Endodermal cell (in vitro differentiated cells): ENCODE measurements around the gene HECTD2. TPM values are rescaled to one million over a fixed set of nuclear protein-coding genes. Genes with fewer than 3 reads are reported as not detected.

Experiments used
- DNase-seq: peaks from one replicate; pipeline ENCODE4 v3.0.0-alpha.2; 2017
- H3K27ac ChIP-seq: 2 replicates; pipeline ENCODE4 v1.5.1; 2013; ENCODE audit warnings: mild to moderate bottlenecking, low read depth, low read length, moderate library complexity
- H3K27me3 ChIP-seq: 2 replicates; pipeline ENCODE4 v1.6.1; 2013; ENCODE audit warnings: mild to moderate bottlenecking, low read length, moderate library complexity; ENCODE audit not compliant: insufficient read depth, control insufficient read depth, poor library complexity, severe bottlenecking
- H3K36me3 ChIP-seq: 2 replicates; pipeline ENCODE4 v1.7.0; 2013; ENCODE audit warnings: mild to moderate bottlenecking, low read length, moderate library complexity; ENCODE audit not compliant: control insufficient read depth, insufficient read depth
- H3K4me1 ChIP-seq: one replicate; pipeline ENCODE4 v1.7.0; 2013; ENCODE audit warnings: low read length; ENCODE audit not compliant: control insufficient read depth, insufficient read depth
- H3K4me3 ChIP-seq: 2 replicates; pipeline ENCODE4 v1.5.1; 2013; ENCODE audit warnings: mild to moderate bottlenecking, low read length, moderate library complexity
- H3K9ac ChIP-seq: 2 replicates; pipeline ENCODE4 v1.6.1; 2013; ENCODE audit warnings: mild to moderate bottlenecking, low read length, moderate library complexity; ENCODE audit not compliant: poor library complexity, severe bottlenecking; ENCODE audit errors: extremely low read depth
- H3K9me3 ChIP-seq: 2 replicates; pipeline ENCODE4 v1.6.1; 2013; ENCODE audit warnings: mild to moderate bottlenecking, low read length, moderate library complexity; ENCODE audit not compliant: control insufficient read depth
- H3K27ac Mint-ChIP-seq: 2 replicates; pipeline ENCODE4 v1.8.0; 2020; ENCODE audit warnings: mixed read lengths
- H3K27me3 Mint-ChIP-seq: 2 replicates; pipeline ENCODE4 v1.8.0; 2021; ENCODE audit warnings: mild to moderate bottlenecking, mixed read lengths; ENCODE audit not compliant: insufficient read depth
- H3K36me3 Mint-ChIP-seq: 2 replicates; pipeline ENCODE4 v1.8.0; 2020; ENCODE audit warnings: low read depth, mixed read lengths
- H3K4me1 Mint-ChIP-seq: 2 replicates; pipeline ENCODE4 v1.8.0; 2020; ENCODE audit warnings: mixed read lengths
- H3K4me3 Mint-ChIP-seq: 2 replicates; pipeline ENCODE4 v1.8.0; 2020; ENCODE audit warnings: mild to moderate bottlenecking, moderate library complexity, mixed read lengths
- H3K9me3 Mint-ChIP-seq: 2 replicates; pipeline ENCODE4 v1.8.0; 2020; ENCODE audit warnings: mild to moderate bottlenecking, mixed read lengths
- WGBS, 2 experiments: methylation state at CpG; one replicate each; pipeline versions ENCODE4 v1.1.5 to v1.1.7; 2013; ENCODE audit warnings: missing lambda C conversion rate in 2 of 2, mixed read lengths in 1 of 2; ENCODE audit not compliant: insufficient coverage in 1 of 2, insufficient read length in 1 of 2; 5-methylcytosine and 5-hydroxymethylcytosine counted together
- total RNA-seq, 2 donors: library from RNA; stranded (reverse); fragmentation: NEBNext Ultra II Directional in 1 of 2; extraction: Animal tissue kit (Norgen Biotek cat#: 25700) in 1 of 2; gene quantifications; 2 replicates in 1 of 2; 3 replicates in 1 of 2; pipeline ENCODE4 v1.2.1, GENCODE V29; 2021
- TF ChIP-seq, protein P1 (sequence below): fragments of 200-600 bp; sonication (generic); conservative IDR thresholded peaks from 2 replicates; pipeline ENCODE4 v1.5.0; 2021; ENCODE audit warnings: antibody characterized with exemption, mild to moderate bottlenecking

Gene HECTD2
- total RNA-seq, 2 donors from 2014 or later: 8.8 to 13.4 TPM

DNA sequence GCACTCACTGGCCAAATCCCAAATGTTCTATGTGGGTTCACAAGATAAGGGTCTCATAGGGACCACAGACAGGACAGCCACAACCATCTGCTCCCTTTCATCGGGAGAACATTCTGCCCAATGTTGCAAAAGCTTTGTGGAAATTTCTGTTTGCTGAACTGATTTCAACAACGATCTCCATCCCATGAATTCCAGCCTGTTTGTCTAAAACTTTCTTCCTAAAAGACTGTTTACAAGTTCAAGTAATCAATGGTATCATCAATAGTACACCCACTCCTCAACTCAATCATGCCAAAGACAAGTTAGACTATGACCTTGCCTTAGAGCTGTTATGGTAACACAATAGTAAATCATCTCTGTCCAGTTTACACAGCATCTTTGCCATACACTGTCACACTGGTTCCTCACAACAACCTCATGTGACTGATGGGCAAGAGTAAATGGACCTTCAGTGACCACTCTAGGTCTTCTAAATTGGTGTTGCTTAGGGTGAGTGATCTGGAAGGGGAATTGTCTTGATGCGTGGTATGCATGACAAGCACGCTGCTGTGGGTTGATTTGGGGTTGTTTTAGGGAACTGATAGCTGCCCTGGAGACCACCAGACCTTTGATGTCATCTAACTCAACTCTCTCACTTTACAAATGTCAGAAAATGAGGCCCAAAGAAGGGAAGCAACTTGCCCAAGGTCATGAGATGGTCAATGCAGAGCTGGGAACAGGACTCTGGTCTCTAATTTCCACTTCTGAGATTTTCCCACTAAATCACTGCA, 127.7 kb downstream of the HECTD2 start:
- no peak overlapping the region for H3K27ac Mint-ChIP-seq
- no peak overlapping the region for H3K4me3 Mint-ChIP-seq
- H3K9ac ChIP-seq: no peak overlapping the region
- no peak overlapping the region for H3K4me3 ChIP-seq
- no peaks in the 10 kb centered on the region for H3K4me1 ChIP-seq
- H3K4me1 Mint-ChIP-seq: no peaks in the 10 kb centered on the region
- H3K9me3 ChIP-seq: no peaks in the 10 kb centered on the region
- no peaks in the 10 kb centered on the region for H3K27me3 Mint-ChIP-seq
- H3K36me3 ChIP-seq: no peaks in the 10 kb centered on the region
- TF ChIP-seq, protein P1, sequence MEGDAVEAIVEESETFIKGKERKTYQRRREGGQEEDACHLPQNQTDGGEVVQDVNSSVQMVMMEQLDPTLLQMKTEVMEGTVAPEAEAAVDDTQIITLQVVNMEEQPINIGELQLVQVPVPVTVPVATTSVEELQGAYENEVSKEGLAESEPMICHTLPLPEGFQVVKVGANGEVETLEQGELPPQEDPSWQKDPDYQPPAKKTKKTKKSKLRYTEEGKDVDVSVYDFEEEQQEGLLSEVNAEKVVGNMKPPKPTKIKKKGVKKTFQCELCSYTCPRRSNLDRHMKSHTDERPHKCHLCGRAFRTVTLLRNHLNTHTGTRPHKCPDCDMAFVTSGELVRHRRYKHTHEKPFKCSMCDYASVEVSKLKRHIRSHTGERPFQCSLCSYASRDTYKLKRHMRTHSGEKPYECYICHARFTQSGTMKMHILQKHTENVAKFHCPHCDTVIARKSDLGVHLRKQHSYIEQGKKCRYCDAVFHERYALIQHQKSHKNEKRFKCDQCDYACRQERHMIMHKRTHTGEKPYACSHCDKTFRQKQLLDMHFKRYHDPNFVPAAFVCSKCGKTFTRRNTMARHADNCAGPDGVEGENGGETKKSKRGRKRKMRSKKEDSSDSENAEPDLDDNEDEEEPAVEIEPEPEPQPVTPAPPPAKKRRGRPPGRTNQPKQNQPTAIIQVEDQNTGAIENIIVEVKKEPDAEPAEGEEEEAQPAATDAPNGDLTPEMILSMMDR: no peak
- peaks cover 11% of the 10 kb centered on the region for H3K9me3 Mint-ChIP-seq
- no peaks in the 10 kb centered on the region for H3K36me3 Mint-ChIP-seq
- no peak for DNase-seq
- H3K27me3 ChIP-seq: no peaks in the 10 kb centered on the region
- 94% methylated on average over 2 to 3 of the region's 4 CpGs for WGBS, 2 experiments
- no peak overlapping the region for H3K27ac ChIP-seq

DNA sequence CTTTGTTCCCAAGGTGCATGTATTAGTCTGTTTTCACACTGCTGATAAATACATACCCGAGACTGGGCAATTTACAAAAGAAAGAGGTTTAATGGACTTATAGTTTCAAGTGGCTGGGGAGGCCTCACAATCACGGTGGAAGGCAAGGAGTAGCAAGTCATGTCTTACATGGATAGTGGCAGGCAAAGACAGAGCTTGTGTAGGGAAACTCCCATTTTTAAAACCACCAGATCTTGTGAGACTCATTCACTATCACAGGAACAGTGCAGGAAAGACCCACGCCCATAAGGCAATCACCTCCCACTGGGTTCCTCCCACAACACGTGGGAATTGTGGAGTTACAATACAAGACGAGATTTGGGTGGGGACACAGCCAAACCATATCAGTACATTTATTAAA, 129.8 kb downstream of the HECTD2 start:
- Mint-ChIP-seq H3K4me1 (no peaks in the 10 kb centered on the region), H3K36me3 (no peaks in the 10 kb centered on the region), H3K9me3 (peaks cover 7% of the 10 kb centered on the region), H3K27me3 (no peaks in the 10 kb centered on the region), H3K27ac (no peak overlapping the region), H3K4me3 (no peak overlapping the region)
- DNase-seq: no peak
- Histone ChIP-seq H3K36me3 (no peaks in the 10 kb centered on the region), H3K9me3 (no peaks in the 10 kb centered on the region), H3K27ac (no peak overlapping the region), H3K27me3 (no peaks in the 10 kb centered on the region), H3K9ac (no peak overlapping the region), H3K4me1 (no peaks in the 10 kb centered on the region), H3K4me3 (no peak overlapping the region)
- TF ChIP-seq, protein P1: no peak
- 92 to 100% methylated on average over 1 to 5 of the region's 5 CpGs for WGBS, 2 experiments

GRCh38 chr10:91540733-91541132, 130.6 kb downstream of the HECTD2 start:
- no peak overlapping the region for H3K27ac ChIP-seq
- DNase-seq: no peak

More at GRCh38 chr10:91540733-91541132, 130.6 kb downstream of the HECTD2 start:
- WGBS, 2 experiments: 94 to 95% methylated on average over 5 to 6 of the region's 6 CpGs
- Mint-ChIP-seq H3K9me3 (peaks cover 7% of the 10 kb centered on the region), H3K27ac (no peak overlapping the region), H3K4me1 (no peaks in the 10 kb centered on the region), H3K4me3 (no peak overlapping the region), H3K27me3 (peaks cover 3% of the 10 kb centered on the region), H3K36me3 (no peaks in the 10 kb centered on the region)
- TF ChIP-seq, protein P1: no peak
- no peaks in the 10 kb centered on the region for H3K36me3 ChIP-seq
- H3K4me3 ChIP-seq: no peak overlapping the region
- no peaks in the 10 kb centered on the region for H3K9me3 ChIP-seq
- H3K27me3 ChIP-seq: no peaks in the 10 kb centered on the region
- H3K9ac ChIP-seq: no peak overlapping the region
- H3K4me1 ChIP-seq: no peaks in the 10 kb centered on the region
